HepG2 (cell line): ENCODE measurements around the gene SLC26A2. TPM values are rescaled to one million over a fixed set of nuclear protein-coding genes. Genes with fewer than 3 reads are reported as not detected.
A peak's percentile ranks its signal among the peaks of the same experiment; 100 is the strongest.

Source experiments
- BCL3 ChIP-seq: sonication (generic); formaldehyde crosslinking; IDR thresholded peaks from 2 replicates; pipeline ENCODE4 v1.5.1; 2020; ENCODE audit warnings: mild to moderate bottlenecking, missing genetic modification reagents, moderate library complexity
- FOXC1 ChIP-seq: sonication (generic); formaldehyde crosslinking; IDR thresholded peaks from 2 replicates; pipeline ENCODE4 v1.8.0; 2022; ENCODE audit warnings: mild to moderate bottlenecking, missing genetic modification reagents, borderline replicate concordance
- HDAC1 ChIP-seq: sonication (generic); formaldehyde crosslinking; IDR thresholded peaks from 2 replicates; pipeline ENCODE4 v1.5.1; 2020; ENCODE audit warnings: mild to moderate bottlenecking, missing genetic modification reagents
- HNRNPH1 ChIP-seq: fragments of 200-400 bp; formaldehyde crosslinking; optimal IDR thresholded peaks from 2 replicates; pipeline ENCODE3; 2017; ENCODE audit warnings: mild to moderate bottlenecking, low read depth, low read length
- MBD4 ChIP-seq: IDR thresholded peaks from 2 replicates; pipeline ENCODE4 v1.6.1; 2012; ENCODE audit warnings: low read length, inconsistent platforms, borderline replicate concordance
- ZNF232 ChIP-seq: sonication (generic); formaldehyde crosslinking; IDR thresholded peaks from 2 replicates; pipeline ENCODE4 v1.4.0; 2020; ENCODE audit warnings: missing genetic modification reagents, borderline replicate concordance
- ZNF296 ChIP-seq: sonication (generic); formaldehyde crosslinking; conservative IDR thresholded peaks from 2 replicates; pipeline ENCODE4 v1.5.0; 2020; ENCODE audit warnings: mild to moderate bottlenecking, missing genetic modification reagents
- ZNF34 ChIP-seq: sonication (generic); formaldehyde crosslinking; IDR thresholded peaks from 2 replicates; pipeline ENCODE4 v1.4.0; 2020; ENCODE audit warnings: mild to moderate bottlenecking, missing genetic modification reagents, borderline replicate concordance
- ZNF761 ChIP-seq: sonication (generic); formaldehyde crosslinking; conservative IDR thresholded peaks from 2 replicates; pipeline ENCODE4 v1.4.0; 2020; ENCODE audit warnings: mild to moderate bottlenecking, missing genetic modification reagents
- ZSCAN22 ChIP-seq: sonication (generic); formaldehyde crosslinking; IDR thresholded peaks from 2 replicates; pipeline ENCODE4 v1.4.0; 2020; ENCODE audit warnings: mild to moderate bottlenecking, missing genetic modification reagents
- polyA plus RNA-seq, 8 experiments: library from polyadenylated mRNA; depleted of rRNA in 3 of 8; stranded (reverse) in 7 of 8; unstranded in 1 of 8; fragments of >200 nt; fragmentation: Illumina TruSeq in 4 of 8; extraction: Trizol in 4 of 8; gene quantifications; 2 replicates each; pipeline versions ENCODE4 v1.2.1 to v1.2.3, GENCODE V29; 2011 to 2016; ENCODE audit warnings: low read depth in 4 of 8, missing spikeins in 1 of 8, mixed read lengths in 1 of 8; ENCODE audit not compliant: insufficient read depth in 1 of 8
- total RNA-seq, 5 experiments: library from RNA; depleted of rRNA; stranded (reverse); fragments of >200 nt; fragmentation: Illumina TruSeq; extraction: Trizol; gene quantifications; 2 replicates each; pipeline ENCODE4 v1.2.3, GENCODE V29; 2016; ENCODE audit warnings: low read depth in 1 of 5
- TF ChIP-seq, protein P1 (sequence below): sonication (generic); formaldehyde crosslinking; IDR thresholded peaks from 2 replicates; pipeline ENCODE4 v1.5.1; 2020; ENCODE audit warnings: mild to moderate bottlenecking, missing genetic modification reagents, borderline replicate concordance
- TF ChIP-seq, protein P2 (sequence below): IDR thresholded peaks from 2 replicates; pipeline ENCODE4 v1.6.1; 2016; ENCODE audit warnings: low read depth, borderline replicate concordance
- TF ChIP-seq, protein P3 (sequence below): IDR thresholded peaks from 2 replicates; pipeline ENCODE4 v1.4.0; 2020; ENCODE audit warnings: mild to moderate bottlenecking, missing genetic modification reagents
- TF ChIP-seq, protein P4 (sequence below): sonication (generic); formaldehyde crosslinking; IDR thresholded peaks from 2 replicates; pipeline ENCODE4 v1.8.1; 2022; ENCODE audit warnings: mild to moderate bottlenecking, missing genetic modification reagents

SLC26A2 gene
- total and polyA plus RNA-seq, 2 of the 13 experiments (the other 11 are each of a cell fraction or from before 2014, with no cell fraction given), result 2.2 to 7.9 TPM

- TF ChIP-seq, protein P1, sequence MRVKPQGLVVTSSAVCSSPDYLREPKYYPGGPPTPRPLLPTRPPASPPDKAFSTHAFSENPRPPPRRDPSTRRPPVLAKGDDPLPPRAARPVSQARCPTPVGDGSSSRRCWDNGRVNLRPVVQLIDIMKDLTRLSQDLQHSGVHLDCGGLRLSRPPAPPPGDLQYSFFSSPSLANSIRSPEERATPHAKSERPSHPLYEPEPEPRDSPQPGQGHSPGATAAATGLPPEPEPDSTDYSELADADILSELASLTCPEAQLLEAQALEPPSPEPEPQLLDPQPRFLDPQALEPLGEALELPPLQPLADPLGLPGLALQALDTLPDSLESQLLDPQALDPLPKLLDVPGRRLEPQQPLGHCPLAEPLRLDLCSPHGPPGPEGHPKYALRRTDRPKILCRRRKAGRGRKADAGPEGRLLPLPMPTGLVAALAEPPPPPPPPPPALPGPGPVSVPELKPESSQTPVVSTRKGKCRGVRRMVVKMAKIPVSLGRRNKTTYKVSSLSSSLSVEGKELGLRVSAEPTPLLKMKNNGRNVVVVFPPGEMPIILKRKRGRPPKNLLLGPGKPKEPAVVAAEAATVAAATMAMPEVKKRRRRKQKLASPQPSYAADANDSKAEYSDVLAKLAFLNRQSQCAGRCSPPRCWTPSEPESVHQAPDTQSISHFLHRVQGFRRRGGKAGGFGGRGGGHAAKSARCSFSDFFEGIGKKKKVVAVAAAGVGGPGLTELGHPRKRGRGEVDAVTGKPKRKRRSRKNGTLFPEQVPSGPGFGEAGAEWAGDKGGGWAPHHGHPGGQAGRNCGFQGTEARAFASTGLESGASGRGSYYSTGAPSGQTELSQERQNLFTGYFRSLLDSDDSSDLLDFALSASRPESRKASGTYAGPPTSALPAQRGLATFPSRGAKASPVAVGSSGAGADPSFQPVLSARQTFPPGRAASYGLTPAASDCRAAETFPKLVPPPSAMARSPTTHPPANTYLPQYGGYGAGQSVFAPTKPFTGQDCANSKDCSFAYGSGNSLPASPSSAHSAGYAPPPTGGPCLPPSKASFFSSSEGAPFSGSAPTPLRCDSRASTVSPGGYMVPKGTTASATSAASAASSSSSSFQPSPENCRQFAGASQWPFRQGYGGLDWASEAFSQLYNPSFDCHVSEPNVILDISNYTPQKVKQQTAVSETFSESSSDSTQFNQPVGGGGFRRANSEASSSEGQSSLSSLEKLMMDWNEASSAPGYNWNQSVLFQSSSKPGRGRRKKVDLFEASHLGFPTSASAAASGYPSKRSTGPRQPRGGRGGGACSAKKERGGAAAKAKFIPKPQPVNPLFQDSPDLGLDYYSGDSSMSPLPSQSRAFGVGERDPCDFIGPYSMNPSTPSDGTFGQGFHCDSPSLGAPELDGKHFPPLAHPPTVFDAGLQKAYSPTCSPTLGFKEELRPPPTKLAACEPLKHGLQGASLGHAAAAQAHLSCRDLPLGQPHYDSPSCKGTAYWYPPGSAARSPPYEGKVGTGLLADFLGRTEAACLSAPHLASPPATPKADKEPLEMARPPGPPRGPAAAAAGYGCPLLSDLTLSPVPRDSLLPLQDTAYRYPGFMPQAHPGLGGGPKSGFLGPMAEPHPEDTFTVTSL, result no peak
- TF ChIP-seq, protein P2, sequence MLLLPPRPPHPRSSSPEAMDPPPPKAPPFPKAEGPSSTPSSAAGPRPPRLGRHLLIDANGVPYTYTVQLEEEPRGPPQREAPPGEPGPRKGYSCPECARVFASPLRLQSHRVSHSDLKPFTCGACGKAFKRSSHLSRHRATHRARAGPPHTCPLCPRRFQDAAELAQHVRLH (CRISPR knock-in tag), result no peak
- no peak for TF ChIP-seq FOXC1 (CRISPR knock-in tag)
- no peak for TF ChIP-seq ZNF296 (CRISPR knock-in tag)
- TF ChIP-seq, protein P3, sequence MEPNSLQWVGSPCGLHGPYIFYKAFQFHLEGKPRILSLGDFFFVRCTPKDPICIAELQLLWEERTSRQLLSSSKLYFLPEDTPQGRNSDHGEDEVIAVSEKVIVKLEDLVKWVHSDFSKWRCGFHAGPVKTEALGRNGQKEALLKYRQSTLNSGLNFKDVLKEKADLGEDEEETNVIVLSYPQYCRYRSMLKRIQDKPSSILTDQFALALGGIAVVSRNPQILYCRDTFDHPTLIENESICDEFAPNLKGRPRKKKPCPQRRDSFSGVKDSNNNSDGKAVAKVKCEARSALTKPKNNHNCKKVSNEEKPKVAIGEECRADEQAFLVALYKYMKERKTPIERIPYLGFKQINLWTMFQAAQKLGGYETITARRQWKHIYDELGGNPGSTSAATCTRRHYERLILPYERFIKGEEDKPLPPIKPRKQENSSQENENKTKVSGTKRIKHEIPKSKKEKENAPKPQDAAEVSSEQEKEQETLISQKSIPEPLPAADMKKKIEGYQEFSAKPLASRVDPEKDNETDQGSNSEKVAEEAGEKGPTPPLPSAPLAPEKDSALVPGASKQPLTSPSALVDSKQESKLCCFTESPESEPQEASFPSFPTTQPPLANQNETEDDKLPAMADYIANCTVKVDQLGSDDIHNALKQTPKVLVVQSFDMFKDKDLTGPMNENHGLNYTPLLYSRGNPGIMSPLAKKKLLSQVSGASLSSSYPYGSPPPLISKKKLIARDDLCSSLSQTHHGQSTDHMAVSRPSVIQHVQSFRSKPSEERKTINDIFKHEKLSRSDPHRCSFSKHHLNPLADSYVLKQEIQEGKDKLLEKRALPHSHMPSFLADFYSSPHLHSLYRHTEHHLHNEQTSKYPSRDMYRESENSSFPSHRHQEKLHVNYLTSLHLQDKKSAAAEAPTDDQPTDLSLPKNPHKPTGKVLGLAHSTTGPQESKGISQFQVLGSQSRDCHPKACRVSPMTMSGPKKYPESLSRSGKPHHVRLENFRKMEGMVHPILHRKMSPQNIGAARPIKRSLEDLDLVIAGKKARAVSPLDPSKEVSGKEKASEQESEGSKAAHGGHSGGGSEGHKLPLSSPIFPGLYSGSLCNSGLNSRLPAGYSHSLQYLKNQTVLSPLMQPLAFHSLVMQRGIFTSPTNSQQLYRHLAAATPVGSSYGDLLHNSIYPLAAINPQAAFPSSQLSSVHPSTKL (CRISPR knock-in tag), result peak; percentile 18; the same call in 1 of the 2 replicates
- TF ChIP-seq ZSCAN22 (CRISPR knock-in tag), result no peak
- no peak for TF ChIP-seq ZNF34
- TF ChIP-seq ZNF232 (CRISPR knock-in tag), result peak; percentile 98
- TF ChIP-seq BCL3 (CRISPR knock-in tag), result no peak
- TF ChIP-seq HNRNPH1, result no peak
- TF ChIP-seq HDAC1 (CRISPR knock-in tag), result no peak
- no peak for TF ChIP-seq MBD4
- no peak for TF ChIP-seq ZNF761 (CRISPR knock-in tag)
- TF ChIP-seq, protein P4, sequence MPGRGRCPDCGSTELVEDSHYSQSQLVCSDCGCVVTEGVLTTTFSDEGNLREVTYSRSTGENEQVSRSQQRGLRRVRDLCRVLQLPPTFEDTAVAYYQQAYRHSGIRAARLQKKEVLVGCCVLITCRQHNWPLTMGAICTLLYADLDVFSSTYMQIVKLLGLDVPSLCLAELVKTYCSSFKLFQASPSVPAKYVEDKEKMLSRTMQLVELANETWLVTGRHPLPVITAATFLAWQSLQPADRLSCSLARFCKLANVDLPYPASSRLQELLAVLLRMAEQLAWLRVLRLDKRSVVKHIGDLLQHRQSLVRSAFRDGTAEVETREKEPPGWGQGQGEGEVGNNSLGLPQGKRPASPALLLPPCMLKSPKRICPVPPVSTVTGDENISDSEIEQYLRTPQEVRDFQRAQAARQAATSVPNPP (CRISPR knock-in tag), result no peak
Observed at GRCh38 chr5:149951138-149951749, 9.3 kb upstream of the SLC26A2 start (continued).
